HUES48 (cell line): ENCODE results near the gene ITGB3BP.
"Not testable (repeated sequence)": the region's sequence is repeated elsewhere in the genome, so short reads cannot be mapped to it uniquely, and the experiment has no call there.

Source experiments
- H3K27ac ChIP-seq: one replicate; pipeline ENCODE4 v1.7.0; 2013; ENCODE audit warnings: low read depth, low read length, inconsistent platforms
- H3K27me3 ChIP-seq: 2 replicates; pipeline ENCODE4 v1.6.1; 2013; ENCODE audit warnings: mild to moderate bottlenecking, low read length; ENCODE audit not compliant: control insufficient read depth, insufficient read depth
- H3K36me3 ChIP-seq: 2 replicates; pipeline ENCODE4 v1.6.1; 2013; ENCODE audit warnings: low read length; ENCODE audit not compliant: control insufficient read depth, insufficient read depth
- H3K4me1 ChIP-seq: 2 replicates; pipeline ENCODE4 v1.6.1; 2013; ENCODE audit warnings: mild to moderate bottlenecking, low read length; ENCODE audit not compliant: control insufficient read depth, insufficient read depth
- H3K4me3 ChIP-seq: 2 replicates; pipeline ENCODE4 v1.5.1; 2013; ENCODE audit warnings: mild to moderate bottlenecking, low read depth, low read length
- H3K9ac ChIP-seq: 2 replicates; pipeline ENCODE4 v1.6.1; 2013; ENCODE audit warnings: mild to moderate bottlenecking, low read depth, low read length, moderate library complexity
- H3K9me3 ChIP-seq: 2 replicates; pipeline ENCODE4 v1.6.1; 2013; ENCODE audit warnings: low read length; ENCODE audit not compliant: control insufficient read depth, insufficient read depth

ITGB3BP gene

GRCh38 chr1:63509718-63510117 lies 13.3 kb downstream of the ITGB3BP start:
- Histone ChIP-seq H3K9ac (no peak overlapping the region), H3K9me3 (no peaks in the 10 kb centered on the region), H3K27ac (no peak overlapping the region), H3K36me3 (peaks cover 25% of the 10 kb centered on the region), H3K27me3 (no peaks in the 10 kb centered on the region), H3K4me3 (no peak overlapping the region), H3K4me1 (no peaks in the 10 kb centered on the region)

DNA sequence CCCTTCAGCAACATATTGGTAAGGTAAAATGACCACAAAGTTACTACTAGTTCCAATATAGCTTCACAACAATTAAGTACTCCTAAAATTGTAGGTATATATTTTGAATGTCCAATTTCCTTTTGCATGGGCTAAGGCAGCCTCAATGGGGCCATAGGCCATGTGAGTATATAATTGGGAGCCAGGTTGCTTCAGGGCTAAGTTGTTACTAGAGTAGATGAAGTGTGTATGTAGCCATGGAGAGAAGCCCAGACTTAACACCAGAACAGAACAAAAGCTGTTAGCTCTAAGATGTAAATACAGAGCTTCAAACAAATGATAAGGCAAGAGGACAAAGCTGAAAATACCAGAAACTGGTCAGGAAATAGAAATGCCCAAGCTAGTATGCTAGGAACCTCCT lies 16.2 kb downstream of the ITGB3BP start:
- no peaks in the 10 kb centered on the region for H3K4me1 ChIP-seq

GRCh38 chr1:63501256-63501655 lies 21.8 kb downstream of the ITGB3BP start:
- Histone ChIP-seq H3K27ac (no peak overlapping the region), H3K9ac (no peak overlapping the region), H3K4me1 (no peaks in the 10 kb centered on the region), H3K27me3 (no peaks in the 10 kb centered on the region), H3K9me3 (no peaks in the 10 kb centered on the region), H3K36me3 (no peaks in the 10 kb centered on the region), H3K4me3 (no peak overlapping the region)

More for the DNA sequence above, 16.2 kb downstream of the ITGB3BP start:
- H3K27me3 ChIP-seq, result no peaks in the 10 kb centered on the region
- H3K36me3 ChIP-seq, result peaks cover 25% of the 10 kb centered on the region
- H3K9ac ChIP-seq, result no peak overlapping the region
- H3K27ac ChIP-seq, result no peak overlapping the region
- no peak overlapping the region for H3K4me3 ChIP-seq
- no peaks in the 10 kb centered on the region for H3K9me3 ChIP-seq

- no peak overlapping the region for H3K4me3 ChIP-seq
- no peaks in the 10 kb centered on the region for H3K27me3 ChIP-seq
- no peak overlapping the region for H3K9ac ChIP-seq
- no peak overlapping the region for H3K27ac ChIP-seq
- H3K36me3 ChIP-seq, result no peaks in the 10 kb centered on the region
- H3K4me1 ChIP-seq, result no peaks in the 10 kb centered on the region
- H3K9me3 ChIP-seq, result no peaks in the 10 kb centered on the region
Observed at GRCh38 chr1:63498106-63498505, 24.9 kb downstream of the ITGB3BP start.

DNA sequence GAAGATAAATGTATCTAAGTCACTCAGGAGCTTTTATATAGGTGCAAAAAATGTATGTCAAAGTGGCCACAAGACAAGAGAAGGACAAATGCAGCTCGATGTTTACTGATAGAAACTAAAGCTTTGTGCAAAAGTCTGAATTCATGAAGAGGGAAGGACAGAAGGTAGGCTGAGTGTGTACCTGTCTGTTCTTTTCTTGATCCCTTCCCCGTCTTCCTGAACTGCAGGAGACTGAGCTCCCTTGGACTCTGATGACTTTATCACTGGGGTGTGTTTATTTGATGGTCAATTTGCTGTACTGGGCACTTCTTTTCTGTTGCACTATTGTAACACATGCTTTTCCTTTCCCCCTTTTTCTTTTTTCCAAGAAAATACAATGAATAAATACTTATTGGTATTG lies 25.4 kb downstream of the ITGB3BP start:
- Histone ChIP-seq H3K27me3 (no peaks in the 10 kb centered on the region), H3K9ac (no peak overlapping the region), H3K27ac (no peak overlapping the region), H3K4me3 (no peak overlapping the region), H3K4me1 (no peaks in the 10 kb centered on the region), H3K9me3 (no peaks in the 10 kb centered on the region), H3K36me3 (no peaks in the 10 kb centered on the region)

- peaks cover 3% of the 10 kb centered on the region; the same call in 1 of the 2 replicates for H3K36me3 ChIP-seq
- no peak overlapping the region for H3K4me3 ChIP-seq
- no peaks in the 10 kb centered on the region for H3K4me1 ChIP-seq
- no peaks in the 10 kb centered on the region for H3K9me3 ChIP-seq
- no peak overlapping the region for H3K9ac ChIP-seq
- no peak overlapping the region for H3K27ac ChIP-seq
- H3K27me3 ChIP-seq, result no peaks in the 10 kb centered on the region
Observed at GRCh38 chr1:63487336-63488065, 35.5 kb downstream of the ITGB3BP start.

DNA sequence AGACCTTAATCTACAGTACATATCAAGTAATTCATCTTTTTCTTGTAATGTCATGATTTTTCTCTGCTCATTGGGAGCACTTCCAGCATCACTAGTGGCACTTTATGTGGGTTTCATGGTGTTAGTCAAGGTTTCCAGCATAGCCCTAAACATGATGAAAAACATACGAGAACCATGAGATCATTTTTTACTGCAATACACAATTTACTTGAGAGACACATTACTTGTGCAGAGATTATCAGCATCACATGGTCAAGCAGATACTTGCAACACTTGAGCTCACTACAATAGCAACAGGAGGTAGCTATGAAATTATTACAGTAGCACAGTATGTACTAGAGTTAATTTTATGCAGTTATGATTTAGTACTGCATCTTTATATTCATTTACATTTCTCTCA lies 36.4 kb downstream of the ITGB3BP start:
- Histone ChIP-seq H3K9ac (no peak overlapping the region), H3K27ac (no peak overlapping the region), H3K27me3 (no peaks in the 10 kb centered on the region), H3K9me3 (no peaks in the 10 kb centered on the region), H3K4me3 (no peak overlapping the region), H3K36me3 (peaks cover 3% of the 10 kb centered on the region; the same call in 1 of the 2 replicates), H3K4me1 (no peaks in the 10 kb centered on the region)

DNA sequence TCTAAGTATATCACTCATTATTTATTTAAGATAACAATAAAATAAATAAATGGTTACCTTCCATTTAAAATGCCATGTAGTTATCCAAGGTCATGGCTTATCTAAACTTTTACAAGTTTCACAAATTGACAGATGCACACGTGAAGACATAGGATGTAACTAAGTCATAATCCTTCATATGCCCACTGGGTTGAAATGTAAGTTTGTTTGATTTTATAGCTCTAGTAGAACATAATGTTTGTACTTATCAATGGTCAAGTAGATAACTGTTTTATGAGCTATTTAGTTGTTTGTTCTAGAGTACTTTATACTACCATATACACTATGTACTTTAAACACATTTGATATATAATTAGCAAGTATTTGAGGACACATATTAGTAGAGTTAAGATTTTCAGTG lies 43.0 kb downstream of the ITGB3BP start:
- Histone ChIP-seq H3K36me3 (no peaks in the 10 kb centered on the region), H3K4me3 (no peak overlapping the region), H3K4me1 (no peaks in the 10 kb centered on the region), H3K27me3 (no peaks in the 10 kb centered on the region), H3K27ac (no peak overlapping the region), H3K9ac (no peak overlapping the region), H3K9me3 (peaks cover under 1% of the 10 kb centered on the region)

GRCh38 chr1:63475761-63476160 lies 47.3 kb downstream of the ITGB3BP start:
- no peaks in the 10 kb centered on the region for H3K4me1 ChIP-seq
- no peaks in the 10 kb centered on the region for H3K27me3 ChIP-seq
- H3K9me3 ChIP-seq, result peaks cover 11% of the 10 kb centered on the region
- H3K27ac ChIP-seq, result no peak overlapping the region
- H3K4me3 ChIP-seq, result no peak overlapping the region
- no peak overlapping the region for H3K9ac ChIP-seq
- H3K36me3 ChIP-seq, result no peaks in the 10 kb centered on the region

- not testable (repeated sequence) for H3K27ac ChIP-seq, H3K27me3 ChIP-seq, H3K36me3 ChIP-seq, H3K4me1 ChIP-seq, H3K9ac ChIP-seq, H3K4me3 ChIP-seq
- peaks cover 15% of the 10 kb centered on the region for H3K9me3 ChIP-seq
Observed at GRCh38 chr1:63468683-63469082, 54.3 kb downstream of the ITGB3BP start.

- Histone ChIP-seq H3K9me3 (peaks cover 21% of the 10 kb centered on the region), H3K4me3 (no peak overlapping the region), H3K27ac (no peak overlapping the region), H3K4me1 (no peaks in the 10 kb centered on the region), H3K36me3 (peaks cover 5% of the 10 kb centered on the region; the same call in 1 of the 2 replicates), H3K27me3 (no peaks in the 10 kb centered on the region), H3K9ac (no peak overlapping the region)
Observed at GRCh38 chr1:63466759-63467158, 56.3 kb downstream of the ITGB3BP start.
